ENCODE measurements around the gene SDK1.

The SDK1 gene

GRCh38 chr7:3455806-3456595 lies 154.9 kb downstream of the SDK1 start:
- TF ChIP-seq CTCF (IDR thresholded peaks at IDR 0.05; ENCODE audit: low read depth, low read length, missing control alignments) = no peak
- H3K4me3 ChIP-seq (replicated peaks; ENCODE audit: low read depth, low read length) = no peak overlapping the region

GRCh38 chr7:3459111-3459510 lies 158.1 kb downstream of the SDK1 start:
- DNase-seq (ENCODE audit: extremely low read depth, low read depth) = no peak
- no peak for TF ChIP-seq CTCF (IDR thresholded peaks at IDR 0.05; ENCODE audit: low read depth, low read length, missing control alignments)
- H3K4me3 ChIP-seq (replicated peaks; ENCODE audit: low read depth, low read length) = no peak overlapping the region

More at GRCh38 chr7:3455806-3456595, 154.9 kb downstream of the SDK1 start:
- DNase-seq (ENCODE audit: extremely low read depth, low read depth) = no peak

- no peak for DNase-seq (ENCODE audit: extremely low read depth, low read depth)
- no peak for TF ChIP-seq CTCF (IDR thresholded peaks at IDR 0.05; ENCODE audit: low read depth, low read length, missing control alignments)
Measured at GRCh38 chr7:3461923-3462322, 160.9 kb downstream of the SDK1 start.

GRCh38 chr7:3463696-3464095 lies 162.6 kb downstream of the SDK1 start:
- no peak for DNase-seq (ENCODE audit: extremely low read depth, low read depth)
- no peak overlapping the region for H3K4me3 ChIP-seq (replicated peaks; ENCODE audit: low read depth, low read length)
- TF ChIP-seq CTCF (IDR thresholded peaks at IDR 0.05; ENCODE audit: low read depth, low read length, missing control alignments) = no peak

More at GRCh38 chr7:3461923-3462322, 160.9 kb downstream of the SDK1 start:
- H3K4me3 ChIP-seq (replicated peaks; ENCODE audit: low read depth, low read length) = no peak overlapping the region

- no peak overlapping the region for H3K4me3 ChIP-seq (replicated peaks; ENCODE audit: low read depth, low read length)
- DNase-seq (ENCODE audit: extremely low read depth, low read depth) = no peak
- no peak for TF ChIP-seq CTCF (IDR thresholded peaks at IDR 0.05; ENCODE audit: low read depth, low read length, missing control alignments)
Measured at GRCh38 chr7:3464900-3465622, 164.0 kb downstream of the SDK1 start.

- no peak overlapping the region for H3K4me3 ChIP-seq (replicated peaks; ENCODE audit: low read depth, low read length)
- no peak for TF ChIP-seq CTCF (IDR thresholded peaks at IDR 0.05; ENCODE audit: low read depth, low read length, missing control alignments)
- no peak for DNase-seq (ENCODE audit: extremely low read depth, low read depth)
Measured at GRCh38 chr7:3466261-3466660, 165.2 kb downstream of the SDK1 start.
